Nephron progenitor cell (in vitro differentiated cells): Measurements from ENCODE around the gene PRAMEF26.
"Not testable (repeated sequence)": the region's sequence is repeated elsewhere in the genome, so short reads cannot be mapped to it uniquely, and the experiment has no call there.

Experiments
- DNase-seq: peaks from one replicate; pipeline ENCODE4 v3.0.0; 2021
- H3K27ac Mint-ChIP-seq: 2 replicates; pipeline ENCODE4 v1.8.0; 2021; ENCODE audit warnings: mild to moderate bottlenecking, moderate library complexity, mixed read lengths
- H3K27me3 Mint-ChIP-seq: 2 replicates; pipeline ENCODE4 v1.8.0; 2021; ENCODE audit warnings: mild to moderate bottlenecking, low read depth, mixed read lengths; ENCODE audit not compliant: poor library complexity
- H3K36me3 Mint-ChIP-seq: 2 replicates; pipeline ENCODE4 v1.8.0; 2021; ENCODE audit warnings: low read depth, mixed read lengths
- H3K4me1 Mint-ChIP-seq: 2 replicates; pipeline ENCODE4 v1.8.0; 2021; ENCODE audit warnings: mixed read lengths
- H3K4me3 Mint-ChIP-seq: 2 replicates; pipeline ENCODE4 v1.8.0; 2021; ENCODE audit warnings: mild to moderate bottlenecking, moderate library complexity, mixed read lengths
- H3K9me3 Mint-ChIP-seq: 2 replicates; pipeline ENCODE4 v1.8.0; 2021; ENCODE audit warnings: mild to moderate bottlenecking, moderate library complexity, mixed read lengths

Gene PRAMEF26

DNA sequence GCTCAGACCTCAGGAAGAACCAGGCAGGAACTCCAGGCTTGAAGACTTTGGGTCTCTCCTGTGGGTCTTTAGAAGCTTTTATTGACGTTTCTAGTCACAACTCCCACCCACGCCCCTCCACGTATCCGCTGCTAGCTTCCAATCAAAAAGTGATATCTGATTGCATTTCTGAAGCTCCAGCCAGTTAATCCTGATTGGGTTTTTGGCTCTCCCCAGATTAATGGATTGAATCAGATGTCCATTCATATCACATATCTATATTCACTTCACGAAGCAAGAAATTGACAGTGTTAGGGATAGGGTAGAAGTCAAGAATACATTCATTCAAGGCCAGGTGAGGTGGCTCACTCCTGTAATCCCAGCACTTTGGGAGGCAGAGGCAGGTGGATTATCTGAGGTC is at the start of gene PRAMEF26:
PRAMEF26 (minus strand) TSS at position 101 of the 400 bp plus-strand sequence. CDS start 2,914 bp downstream, outside the sequence.
- not testable (repeated sequence) for H3K27ac Mint-ChIP-seq, H3K9me3 Mint-ChIP-seq, H3K36me3 Mint-ChIP-seq, DNase-seq, H3K4me3 Mint-ChIP-seq, H3K4me1 Mint-ChIP-seq, H3K27me3 Mint-ChIP-seq

DNA sequence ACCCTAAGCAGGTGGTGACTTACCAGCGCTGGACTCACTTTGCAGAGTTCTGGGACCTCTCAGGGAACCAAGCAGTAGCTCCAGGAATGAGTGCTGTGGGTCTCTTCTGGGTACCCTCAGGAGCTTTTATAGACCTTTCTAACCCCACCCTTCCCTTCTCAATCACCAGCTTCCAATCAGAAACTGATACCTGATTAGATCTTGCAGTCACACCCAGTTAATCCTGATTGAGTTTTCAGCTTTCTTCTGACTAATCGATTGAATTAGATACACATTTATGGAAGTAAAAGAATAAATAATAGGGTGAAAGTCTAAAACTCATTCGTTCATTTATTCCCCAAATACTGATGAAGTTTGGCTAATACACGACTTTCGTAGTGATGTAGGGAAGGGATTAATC is 45.5 kb upstream of the PRAMEF26 start, which contains the start of gene PRAMEF13:
PRAMEF13 (minus strand) TSS at position 101 of the 400 bp plus-strand sequence. CDS start 1,820 bp downstream, outside the sequence.
- H3K4me3 Mint-ChIP-seq, H3K27me3 Mint-ChIP-seq, H3K4me1 Mint-ChIP-seq, H3K36me3 Mint-ChIP-seq, H3K9me3 Mint-ChIP-seq, DNase-seq, H3K27ac Mint-ChIP-seq: not testable (repeated sequence)

DNA sequence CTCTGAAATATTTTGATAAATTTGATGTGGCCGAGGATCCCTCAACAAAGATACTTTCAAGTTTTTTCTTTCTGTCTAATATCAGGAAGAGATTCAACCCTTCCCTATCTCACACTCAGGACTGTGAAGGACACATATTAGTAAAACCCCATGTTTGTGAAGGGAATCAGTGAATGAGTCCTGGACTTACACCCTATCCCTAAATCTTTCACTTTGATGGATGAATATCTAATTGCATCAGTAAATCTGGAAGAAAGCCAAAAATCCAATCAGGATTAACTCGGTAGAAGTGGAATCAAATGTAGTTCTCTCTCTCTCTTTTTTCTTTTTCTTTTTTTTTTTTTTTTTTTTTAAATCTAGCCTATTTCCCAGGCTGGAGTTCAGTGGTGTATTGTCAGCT is 15.7 kb upstream of the PRAMEF26 start, which contains the start of gene PRAMEF9:
PRAMEF9 (plus strand) TSS at position 301 of the 400 bp plus-strand sequence. CDS start 3,433 bp downstream, outside the sequence.
- not testable (repeated sequence) for H3K27ac Mint-ChIP-seq, H3K27me3 Mint-ChIP-seq

GRCh38 chr1:13165531-13165930 is 9.7 kb upstream of the PRAMEF26 start, which contains the start of gene HNRNPCL4:
TSS of gene HNRNPCL4 (minus strand) at chr1:13165631. CDS start at chr1:13165467, 164 bp downstream.
- not testable (repeated sequence) for H3K4me3 Mint-ChIP-seq, H3K27me3 Mint-ChIP-seq, H3K4me1 Mint-ChIP-seq, DNase-seq, H3K9me3 Mint-ChIP-seq, H3K27ac Mint-ChIP-seq, H3K36me3 Mint-ChIP-seq

More for the DNA sequence above, 15.7 kb upstream of the PRAMEF26 start, which contains the start of gene PRAMEF9:
- not testable (repeated sequence) for DNase-seq, H3K4me3 Mint-ChIP-seq, H3K36me3 Mint-ChIP-seq, H3K4me1 Mint-ChIP-seq, H3K9me3 Mint-ChIP-seq

GRCh38 chr1:13116754-13117153 is 39.1 kb downstream of the PRAMEF26 start, which contains the start of gene HNRNPCL2:
TSS of gene HNRNPCL2 (minus strand) at chr1:13116854. CDS start at chr1:13116400, 454 bp downstream.
- DNase-seq, H3K4me3 Mint-ChIP-seq, H3K4me1 Mint-ChIP-seq, H3K27me3 Mint-ChIP-seq, H3K36me3 Mint-ChIP-seq, H3K27ac Mint-ChIP-seq: not testable (repeated sequence)
- H3K9me3 Mint-ChIP-seq: peaks cover 69% of the 10 kb centered on the region
